HG03139 (cell line): ENCODE measurements around the gene NIT1.
"Not testable (repeated sequence)": the region's sequence is repeated elsewhere in the genome, so short reads cannot be mapped to it uniquely, and the experiment has no call there.

Experiments used
- ATAC-seq: cut with Tn5 transposase; IDR thresholded peaks from one replicate; pipeline ENCODE4 v1.9.1; 2021; ENCODE audit not compliant: unreplicated experiment

The NIT1 gene

DNA sequence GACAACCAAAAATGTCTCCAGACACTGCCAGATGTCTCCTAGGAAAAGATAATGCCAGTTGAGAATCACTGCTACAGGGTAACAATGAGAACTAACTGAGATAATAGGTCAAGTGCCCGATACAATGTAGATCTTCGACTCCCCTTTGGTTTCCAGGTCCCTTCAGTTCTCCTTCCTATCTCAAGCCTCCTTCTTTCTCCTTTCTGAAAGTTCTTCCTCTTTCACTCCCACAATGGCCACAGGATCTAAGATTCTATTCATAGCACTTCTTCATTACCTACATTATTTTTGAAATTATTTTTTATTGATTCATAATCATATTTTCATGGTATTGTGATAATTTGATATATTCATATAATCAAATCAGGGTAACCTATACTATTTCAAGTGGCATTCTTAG, 6.4 kb upstream of the NIT1 start:
- ATAC-seq, result no peak

DNA sequence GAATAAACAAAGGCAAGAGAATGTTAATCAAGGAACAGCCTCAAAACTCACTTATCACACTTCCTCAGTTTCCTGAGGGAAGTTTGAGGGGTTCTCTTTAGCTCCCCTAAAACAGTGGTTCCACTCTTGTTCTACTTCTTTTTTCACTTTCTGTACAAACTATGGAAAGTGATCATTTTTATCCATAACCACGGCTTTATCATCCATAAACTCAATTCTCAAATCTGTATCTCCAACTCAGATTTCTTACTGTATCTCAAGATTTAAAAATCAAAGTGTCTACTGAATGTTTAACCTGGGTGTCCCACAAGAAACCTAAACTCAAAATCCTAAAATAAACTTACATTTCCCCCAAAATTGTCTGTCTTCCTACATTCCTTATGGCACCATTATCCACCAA, 4.0 kb upstream of the NIT1 start:
- ATAC-seq, result no peak

DNA sequence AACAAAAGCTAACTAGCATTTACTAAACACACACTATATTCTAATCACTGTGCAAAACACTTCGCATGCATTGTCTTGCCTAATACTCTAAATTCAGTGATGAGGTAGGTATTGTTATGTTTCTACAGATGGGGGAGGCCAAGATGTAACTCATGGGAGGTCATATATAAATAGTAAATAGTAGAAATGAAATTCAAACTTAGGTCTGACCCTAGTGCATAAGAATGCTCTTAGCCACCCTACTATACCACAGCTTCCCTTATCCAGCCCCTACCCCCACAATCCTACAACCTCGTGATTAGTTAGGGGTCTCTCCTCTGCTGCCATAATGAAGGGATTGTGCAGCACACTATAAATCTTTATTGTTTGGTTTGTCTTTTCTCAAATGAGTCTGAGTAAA, 3.3 kb upstream of the NIT1 start:
- no peak for ATAC-seq

DNA sequence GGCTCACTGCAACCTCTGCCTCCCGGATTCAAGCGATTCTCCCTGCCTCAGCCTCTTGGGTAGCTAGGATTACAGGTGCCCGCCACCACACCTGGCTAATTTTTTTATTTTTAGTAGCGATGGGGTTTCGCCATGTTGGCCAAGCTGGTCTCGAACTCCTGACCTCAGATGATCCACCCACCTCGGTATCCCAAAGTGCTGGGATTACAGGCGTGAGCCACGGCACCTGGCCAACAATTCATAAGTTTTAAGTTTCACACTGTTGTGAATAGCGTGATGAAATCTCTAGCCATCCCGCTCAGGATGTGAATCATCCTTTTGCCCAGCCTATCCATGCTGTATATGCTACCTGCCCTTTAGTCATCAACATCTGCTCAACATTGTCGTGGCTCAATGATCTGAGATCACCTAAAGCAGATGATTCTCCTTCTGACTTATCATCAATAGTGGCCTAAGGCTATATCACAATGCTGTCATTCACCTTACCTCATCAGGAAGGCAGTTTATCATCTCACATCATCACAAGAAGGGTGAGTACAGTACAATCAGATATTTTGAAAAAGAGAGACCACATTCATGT, 2.7 kb upstream of the NIT1 start:
- no peak for ATAC-seq

DNA sequence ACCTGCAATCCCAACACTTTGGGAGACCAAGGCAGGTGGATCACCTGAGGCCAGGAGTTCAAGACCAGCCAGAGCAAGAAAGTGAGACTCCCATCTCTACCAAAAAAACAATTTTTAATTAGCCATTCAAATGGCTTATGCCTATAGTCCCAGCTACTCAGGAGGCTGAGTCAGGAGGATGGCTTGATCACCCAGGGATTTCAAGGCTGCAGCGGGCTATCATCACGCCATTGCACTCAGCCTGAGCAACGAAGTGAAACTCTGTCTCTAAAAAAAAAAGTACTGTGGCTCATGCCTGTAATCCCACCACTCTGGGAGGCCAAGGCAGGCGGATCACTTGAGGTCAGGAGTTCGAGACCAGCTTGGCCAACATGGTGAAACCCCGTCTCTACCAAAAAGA, 1.9 kb upstream of the NIT1 start:
- ATAC-seq, result not testable (repeated sequence)

DNA sequence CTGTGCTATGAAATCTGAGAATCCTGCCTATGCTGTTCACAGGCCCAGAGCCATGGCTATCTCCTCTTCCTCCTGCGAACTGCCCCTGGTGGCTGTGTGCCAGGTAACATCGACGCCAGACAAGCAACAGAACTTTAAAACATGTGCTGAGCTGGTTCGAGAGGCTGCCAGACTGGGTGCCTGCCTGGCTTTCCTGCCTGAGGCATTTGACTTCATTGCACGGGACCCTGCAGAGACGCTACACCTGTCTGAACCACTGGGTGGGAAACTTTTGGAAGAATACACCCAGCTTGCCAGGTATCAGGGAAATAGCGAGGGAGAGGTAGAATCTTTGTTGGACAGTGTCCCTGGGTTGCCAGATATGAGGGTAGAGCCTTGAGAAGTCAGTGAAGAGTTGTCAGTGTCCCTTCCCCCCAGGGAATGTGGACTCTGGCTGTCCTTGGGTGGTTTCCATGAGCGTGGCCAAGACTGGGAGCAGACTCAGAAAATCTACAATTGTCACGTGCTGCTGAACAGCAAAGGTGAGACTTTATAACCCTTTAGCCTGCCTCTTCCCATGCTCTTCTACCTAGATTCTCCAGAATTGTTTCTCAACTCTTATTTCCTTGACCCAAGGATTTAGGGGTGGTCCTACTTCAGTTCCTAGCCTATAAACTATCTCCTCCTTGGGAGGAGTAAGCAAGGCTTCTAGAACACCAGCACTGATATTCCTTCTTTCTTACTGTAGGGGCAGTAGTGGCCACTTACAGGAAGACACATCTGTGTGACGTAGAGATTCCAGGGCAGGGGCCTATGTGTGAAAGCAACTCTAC, 1.4 kb downstream of the NIT1 start:
- peak; percentile 44 for ATAC-seq

DNA sequence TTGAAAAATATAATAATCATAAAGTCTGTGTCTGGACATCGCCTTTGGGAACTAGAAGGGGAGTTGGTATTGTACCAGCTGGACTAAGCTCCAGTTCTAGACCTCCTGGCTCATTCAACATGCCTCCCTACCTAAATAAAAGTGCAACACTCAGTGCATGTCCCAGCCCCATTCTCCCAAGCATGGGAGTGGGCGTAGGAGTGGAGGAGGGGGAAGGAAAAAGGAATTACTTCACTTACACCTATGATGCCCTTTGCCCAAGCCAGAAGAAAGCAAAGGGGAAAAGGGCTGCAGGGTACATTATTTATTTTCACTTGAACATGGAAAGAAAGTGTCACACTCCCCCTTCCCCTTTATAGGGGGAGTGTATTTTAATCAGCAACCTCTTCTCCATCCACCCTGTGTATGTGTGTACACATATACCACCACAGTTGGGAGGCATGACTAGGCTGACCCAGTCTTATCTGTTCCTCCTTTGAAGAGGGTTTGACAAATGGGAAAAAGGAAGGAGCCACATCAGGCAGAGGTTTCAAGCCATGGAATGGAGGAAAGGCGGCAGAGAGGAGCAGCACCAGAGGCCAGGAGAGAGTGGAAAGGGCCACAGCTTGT, 3.2 kb downstream of the NIT1 start:
- ATAC-seq, result no peak

DNA sequence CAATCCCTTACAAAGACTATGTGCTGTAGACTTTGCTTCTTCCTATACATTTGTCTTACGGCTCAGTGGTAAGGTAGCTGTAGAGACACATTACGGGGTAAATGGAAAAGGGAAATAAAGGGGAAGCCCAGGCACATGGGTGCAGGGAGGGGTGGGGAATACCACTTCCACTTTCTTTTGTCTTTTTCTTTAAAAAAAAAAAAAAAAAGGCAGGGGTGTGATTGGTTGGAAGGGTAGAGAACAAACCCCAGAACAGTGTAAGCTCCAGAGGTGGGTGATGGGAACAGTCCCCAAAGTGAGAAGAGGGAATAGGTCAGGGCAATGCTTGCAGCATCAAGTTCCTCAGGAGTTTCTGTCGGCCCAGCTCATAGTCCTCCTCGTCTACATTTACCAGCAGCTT, 3.9 kb downstream of the NIT1 start:
- no peak for ATAC-seq

DNA sequence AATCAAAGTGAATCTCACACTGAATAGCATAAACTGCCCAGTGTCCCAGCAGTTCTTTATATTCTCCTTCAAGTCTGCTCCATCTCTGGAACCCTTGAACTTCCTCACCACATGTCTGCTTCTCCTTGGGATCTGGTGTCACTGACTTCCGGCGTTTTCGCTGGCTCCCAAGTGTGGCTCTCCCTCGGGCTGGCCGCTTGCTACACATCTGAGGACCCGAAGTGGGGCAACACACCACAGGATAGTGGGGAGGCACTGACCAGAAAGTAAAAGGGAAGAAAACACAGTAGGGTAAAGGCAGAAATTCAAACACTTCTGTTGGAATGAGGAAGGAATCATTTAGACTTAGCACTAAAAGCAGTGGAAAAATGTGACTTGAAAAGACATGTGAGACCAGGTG, 5.1 kb downstream of the NIT1 start:
- ATAC-seq, result no peak

DNA sequence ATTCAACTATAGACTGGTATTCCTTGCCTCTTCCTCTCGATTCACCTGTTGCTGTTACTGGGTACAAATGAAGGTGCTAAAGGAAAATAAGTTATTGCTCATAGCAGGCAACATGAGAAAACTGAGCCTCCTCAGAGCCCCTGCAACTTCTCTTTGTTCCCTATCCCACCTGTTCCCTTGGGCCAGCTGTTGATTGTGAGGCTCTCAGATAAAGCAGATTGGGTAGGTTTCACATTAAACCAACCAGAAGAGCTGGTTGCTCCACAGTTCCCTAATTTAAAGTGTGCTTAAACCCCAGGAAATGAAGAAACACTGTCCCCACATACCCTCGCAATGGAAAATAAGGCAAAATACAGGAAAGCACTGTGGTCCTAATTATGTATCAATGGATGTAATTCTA, 9.7 kb downstream of the NIT1 start:
- no peak for ATAC-seq

DNA sequence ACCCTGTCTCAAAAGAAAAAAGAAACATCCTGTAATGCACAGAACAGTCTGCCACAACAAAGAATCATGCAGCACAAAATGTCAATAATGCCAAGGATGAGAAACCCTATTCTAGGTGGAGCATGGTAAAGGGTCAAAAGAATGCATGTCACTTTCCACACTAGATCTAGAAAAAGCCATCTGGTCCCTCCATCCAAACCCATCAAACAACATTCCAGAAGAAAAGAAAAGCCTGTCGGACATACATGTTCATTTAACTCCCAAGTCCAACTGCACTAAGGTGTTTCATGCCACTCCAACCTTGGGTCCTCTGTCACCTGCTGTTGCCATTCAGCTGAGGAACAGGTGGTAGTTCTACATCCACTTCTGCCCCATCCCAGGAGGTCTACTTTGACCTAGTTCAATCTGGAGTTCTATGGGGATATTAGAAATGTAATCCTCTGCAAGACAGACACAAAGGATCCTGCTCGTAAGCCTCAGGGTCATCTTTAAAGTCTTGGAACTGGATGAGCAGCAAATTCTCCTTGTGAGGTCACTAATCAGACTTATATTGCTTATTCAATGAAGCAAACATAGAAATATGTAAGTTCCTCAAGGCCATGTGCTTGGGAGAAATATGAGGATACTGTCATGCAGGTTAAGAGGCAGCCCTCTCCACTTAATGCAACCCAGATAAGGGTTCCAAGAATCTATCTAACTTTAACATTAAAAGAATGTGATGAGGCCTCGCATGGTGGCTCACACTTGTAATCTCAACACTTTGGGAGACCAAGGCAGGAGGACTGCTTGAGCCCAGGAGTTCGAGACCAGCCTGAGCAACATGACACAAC, 10.9 kb downstream of the NIT1 start:
- no peak for ATAC-seq

DNA sequence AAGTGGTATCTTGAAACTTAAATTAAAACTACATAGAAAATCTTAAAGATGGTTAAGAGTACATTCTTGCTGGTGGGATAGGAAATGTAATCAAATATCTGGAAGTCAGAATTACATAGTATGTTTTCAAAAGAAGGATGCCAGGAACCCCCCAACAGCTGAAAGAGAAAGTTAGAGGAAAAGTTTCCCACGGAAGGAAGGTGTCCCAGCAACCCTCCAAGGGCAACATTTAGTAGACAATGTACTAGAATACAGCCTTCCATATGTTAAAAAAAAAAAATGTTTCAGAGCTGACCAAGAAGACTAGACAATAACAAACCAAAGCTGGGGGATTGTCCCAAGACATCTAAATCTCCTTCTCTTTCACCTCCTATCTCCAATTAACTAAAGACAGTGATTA, 12.4 kb downstream of the NIT1 start:
- no peak for ATAC-seq

DNA sequence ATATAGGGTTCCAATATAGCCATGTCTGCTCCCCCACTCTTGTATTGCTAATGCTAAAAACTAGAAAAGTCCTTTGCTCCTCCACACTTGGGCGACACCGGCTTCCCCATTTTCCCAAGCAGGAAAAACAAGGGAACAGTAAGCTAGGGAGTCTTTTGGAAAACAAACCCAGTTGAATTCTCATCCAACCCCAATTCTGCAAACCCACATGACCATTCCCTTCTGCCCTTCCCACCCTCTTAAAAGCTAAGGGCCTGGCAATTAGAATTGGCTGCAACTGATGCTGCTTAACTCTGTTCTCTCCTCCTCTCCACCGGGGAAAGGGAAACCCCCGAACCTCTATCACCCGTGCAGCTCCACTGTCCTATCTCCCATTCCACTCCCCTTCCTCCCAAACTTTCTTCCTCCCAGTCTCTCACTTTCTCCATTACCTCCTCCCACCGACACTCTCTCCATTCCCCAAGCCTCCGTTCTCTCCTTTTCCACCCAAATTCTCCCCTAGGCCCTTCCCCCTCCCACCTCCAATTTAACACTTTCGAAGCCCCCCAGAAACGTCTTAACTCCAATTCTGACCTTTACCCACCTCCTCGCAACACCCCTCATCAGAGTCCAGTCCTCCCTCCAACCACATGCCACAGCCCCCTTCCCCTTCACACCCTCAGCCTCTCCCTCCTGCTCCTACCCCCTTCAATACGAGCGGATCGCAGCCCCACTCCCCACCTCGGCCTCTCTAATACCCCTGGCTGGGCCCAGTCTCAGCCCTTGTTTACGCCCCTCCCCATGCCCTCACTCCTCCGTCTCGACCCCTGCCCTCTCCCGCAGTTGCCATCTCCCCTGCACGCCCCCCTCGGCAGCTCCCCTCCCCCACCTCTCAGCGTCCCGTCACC, 13.9 kb downstream of the NIT1 start:
- ATAC-seq, result no peak

DNA sequence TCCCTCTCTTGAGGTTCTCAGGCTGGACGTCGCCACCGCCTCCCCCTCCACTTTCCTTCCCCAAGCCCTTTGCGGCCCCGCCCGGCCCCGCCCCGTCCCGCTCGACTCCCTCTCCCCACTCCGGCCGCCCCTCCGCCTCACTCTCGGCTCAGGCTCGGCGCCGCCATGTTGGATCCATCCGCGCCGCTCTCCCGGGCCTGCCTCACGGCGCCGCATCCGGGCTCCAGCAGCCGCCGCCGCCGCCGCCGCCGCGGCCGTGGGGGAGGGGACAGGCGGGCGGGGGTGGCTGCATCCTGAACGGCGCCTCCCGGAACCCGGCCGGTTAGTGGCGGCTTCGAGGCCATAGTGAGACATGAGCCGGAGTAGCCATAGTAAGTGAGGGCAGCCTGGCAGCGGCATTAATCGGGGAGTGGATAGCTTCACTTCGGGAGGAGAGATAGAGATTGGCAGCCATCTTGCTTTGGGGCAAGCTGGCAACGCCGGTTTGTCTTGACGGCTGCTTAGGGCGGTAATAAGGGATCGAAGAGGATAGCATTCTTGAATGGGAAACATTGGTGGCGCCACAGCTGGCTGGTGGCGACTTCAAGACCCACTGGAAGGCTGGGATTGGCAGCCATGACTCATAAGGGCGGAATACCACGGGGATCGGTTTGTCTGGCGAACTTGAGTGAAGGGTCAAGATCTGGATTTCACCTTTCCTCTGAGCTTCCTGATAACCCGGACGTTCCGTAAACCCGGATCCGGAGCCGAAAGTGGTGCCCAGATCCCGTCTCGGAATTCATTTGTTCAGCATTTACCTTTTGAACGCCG, 14.7 kb downstream of the NIT1 start, which contains the start of gene DEDD:
TSS of gene DEDD (minus strand) at position 258 of the 810 bp plus-strand sequence. CDS start 8,205 bp downstream, outside the sequence.
- ATAC-seq, result peak; percentile 90

DNA sequence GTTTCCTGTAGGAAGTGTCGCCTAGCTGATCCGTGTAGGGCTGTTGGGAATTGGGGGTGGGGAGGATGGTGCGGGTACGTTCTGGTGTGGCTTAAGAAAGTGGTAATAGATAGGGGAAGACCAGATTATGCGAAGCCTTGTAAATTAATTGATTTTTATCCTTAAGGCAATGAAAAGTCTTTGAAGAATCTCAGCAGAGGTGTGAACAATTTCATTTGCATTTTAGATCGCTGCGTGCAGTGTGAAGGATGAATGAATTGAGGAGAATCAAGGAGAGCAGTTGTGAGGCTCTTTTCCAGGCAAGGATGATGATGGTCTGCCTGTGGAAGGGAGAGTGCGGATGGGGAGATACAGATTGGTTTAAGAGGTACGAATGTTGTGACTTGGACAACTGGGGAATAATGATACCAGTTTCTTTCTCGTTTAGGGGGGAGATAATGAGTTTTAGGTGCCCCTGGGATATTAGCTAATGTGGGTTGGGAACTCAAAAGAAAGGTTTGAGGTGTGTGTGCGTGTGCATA, 15.4 kb downstream of the NIT1 start:
- ATAC-seq, result no peak

DNA sequence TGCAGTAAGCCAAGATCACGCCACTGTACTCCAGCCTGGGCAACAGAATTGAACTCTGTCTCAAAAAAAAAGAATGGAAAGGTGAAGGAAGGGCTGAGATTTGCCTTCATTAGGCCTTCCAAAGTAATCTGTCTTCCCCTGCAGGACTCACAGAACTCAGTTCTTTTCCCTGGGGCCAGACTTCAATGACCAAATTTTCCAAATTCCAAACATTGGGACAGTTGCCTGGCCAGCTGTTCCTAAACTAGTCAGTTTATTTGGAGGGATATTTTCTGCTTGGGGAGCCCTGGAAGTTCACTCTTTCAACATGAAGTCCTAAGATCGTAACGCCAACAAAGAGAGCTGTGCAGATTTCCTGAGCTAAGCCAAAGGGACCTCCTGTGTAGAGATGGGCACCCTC, 20.0 kb downstream of the NIT1 start:
- no peak for ATAC-seq

DNA sequence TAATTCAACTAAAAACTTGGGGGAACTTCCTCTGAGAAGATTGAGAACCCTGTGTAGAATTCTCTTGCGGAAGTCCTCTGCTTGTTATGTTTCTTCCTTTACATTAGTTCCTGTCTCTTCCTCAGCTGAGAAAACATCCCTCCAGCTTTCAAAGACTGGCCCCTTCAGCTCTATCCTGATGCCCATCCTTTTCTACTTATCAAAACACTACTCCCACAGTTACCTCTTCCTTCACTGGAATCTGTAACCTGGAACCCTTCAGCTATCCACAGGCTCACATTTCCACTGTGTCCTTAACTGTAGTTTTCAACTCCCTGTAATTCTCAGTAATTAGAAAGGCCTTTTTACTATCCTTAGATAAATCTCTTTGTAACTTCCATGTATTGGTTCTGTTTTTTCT, 20.5 kb downstream of the NIT1 start:
- ATAC-seq, result no peak

DNA sequence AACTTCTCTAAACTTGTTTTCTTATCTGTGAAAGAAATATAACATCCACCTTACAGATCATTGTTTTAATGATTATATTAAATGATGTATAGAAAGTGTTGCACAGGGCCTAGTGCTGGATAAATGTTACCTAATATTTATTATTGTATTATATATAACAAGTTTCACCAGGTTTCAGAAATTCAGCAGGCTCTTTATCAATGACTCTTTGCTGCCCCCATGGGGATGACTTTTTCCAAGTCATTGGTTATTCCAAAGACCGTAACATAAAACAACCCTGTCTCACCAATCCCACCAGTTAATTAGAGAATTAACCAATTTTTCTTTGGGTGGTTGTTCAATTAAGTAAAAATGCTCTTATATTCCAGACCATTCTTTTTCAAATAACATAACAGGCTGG, 21.9 kb downstream of the NIT1 start:
- no peak for ATAC-seq

DNA sequence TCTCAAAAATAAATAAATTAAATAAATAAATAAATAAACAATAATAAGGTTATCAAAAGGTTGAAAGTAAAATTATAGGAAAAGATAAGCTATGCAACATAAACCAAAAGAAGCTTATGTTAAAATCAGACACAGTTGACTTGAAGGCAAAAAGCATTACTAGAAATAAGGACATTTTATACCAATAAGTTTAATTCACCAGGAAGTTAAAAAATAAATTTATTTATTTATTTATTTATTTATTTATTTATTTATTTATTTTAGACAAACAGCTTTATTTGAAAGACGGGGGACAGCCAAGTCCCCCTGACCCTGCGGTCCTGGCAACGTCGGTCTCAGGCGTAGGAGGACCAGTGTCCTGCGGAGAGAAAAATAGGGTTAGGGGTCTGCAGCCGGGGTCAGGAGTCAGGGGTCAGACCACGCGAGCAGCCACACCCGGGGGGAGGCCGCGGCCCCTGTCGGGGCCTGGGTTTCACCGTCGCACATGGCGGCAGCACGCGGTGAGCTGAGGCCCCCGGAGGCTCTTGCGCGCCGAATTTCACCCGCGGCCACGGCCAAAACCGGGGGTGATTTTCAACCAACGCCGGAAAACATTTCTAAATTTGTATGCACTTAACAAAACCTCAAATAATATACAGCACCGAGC, 23.0 kb downstream of the NIT1 start:
- ATAC-seq, result no peak
